ENCODE results near the gene INO80.

INO80 gene

GRCh38 chr15:41039121-41039520 is 77.0 kb downstream of the INO80 start:
- H3K4me3 ChIP-seq (ENCODE audit: low read depth, low read length), result no peak overlapping the region
- in situ Hi-C loops (cut with HindIII; ENCODE audit: low sequenced_read_pairs), result loop anchor here (5.0 kb wide), 1 partner anchor 38 kb away; no protein-coding TSS in a partner anchor
- no peak for DNase-seq (ENCODE audit: low read depth)
- TF ChIP-seq CTCF (IDR thresholded peaks at IDR 0.05; ENCODE audit: low read depth, low read length, missing control alignments), result no peak

- no peak for TF ChIP-seq CTCF (IDR thresholded peaks at IDR 0.05; ENCODE audit: low read depth, low read length, missing control alignments)
- in situ Hi-C loops (cut with HindIII; ENCODE audit: low sequenced_read_pairs), result no loop called here
- no peak overlapping the region for H3K4me3 ChIP-seq (ENCODE audit: low read depth, low read length)
- no peak for DNase-seq (ENCODE audit: low read depth)
Observed at GRCh38 chr15:41032079-41032328, 84.1 kb downstream of the INO80 start.

GRCh38 chr15:41031232-41032078 is 84.6 kb downstream of the INO80 start:
- TF ChIP-seq CTCF (IDR thresholded peaks at IDR 0.05; ENCODE audit: low read depth, low read length, missing control alignments), result no peak

GRCh38 chr15:41028853-41029252 is 87.2 kb downstream of the INO80 start:
- in situ Hi-C loops (cut with HindIII; ENCODE audit: low sequenced_read_pairs), result loop anchor here (5.0 kb wide), 1 partner anchor 122 kb away; no protein-coding TSS in a partner anchor
- no peak for DNase-seq (ENCODE audit: low read depth)
- no peak overlapping the region for H3K4me3 ChIP-seq (ENCODE audit: low read depth, low read length)
- TF ChIP-seq CTCF (IDR thresholded peaks at IDR 0.05; ENCODE audit: low read depth, low read length, missing control alignments), result no peak

More at GRCh38 chr15:41031232-41032078, 84.6 kb downstream of the INO80 start:
- in situ Hi-C loops (cut with HindIII; ENCODE audit: low sequenced_read_pairs), result no loop called here
- no peak for DNase-seq (ENCODE audit: low read depth)
- no peak overlapping the region for H3K4me3 ChIP-seq (ENCODE audit: low read depth, low read length)

- in situ Hi-C loops (cut with HindIII; ENCODE audit: low sequenced_read_pairs), result loop anchor here (5.0 kb wide), 1 partner anchor 118 kb away; no protein-coding TSS in a partner anchor
- no peak for TF ChIP-seq CTCF (IDR thresholded peaks at IDR 0.05; ENCODE audit: low read depth, low read length, missing control alignments)
- DNase-seq (ENCODE audit: low read depth), result no peak
- H3K4me3 ChIP-seq (ENCODE audit: low read depth, low read length), result no peak overlapping the region
Observed at GRCh38 chr15:41025393-41025792, 90.7 kb downstream of the INO80 start.

GRCh38 chr15:41024885-41025284 is 91.2 kb downstream of the INO80 start:
- no peak overlapping the region for H3K4me3 ChIP-seq (ENCODE audit: low read depth, low read length)
- DNase-seq (ENCODE audit: low read depth), result no peak
- no peak for TF ChIP-seq CTCF (IDR thresholded peaks at IDR 0.05; ENCODE audit: low read depth, low read length, missing control alignments)
- in situ Hi-C loops (cut with HindIII; ENCODE audit: low sequenced_read_pairs), result loop anchor here (5.0 kb wide), 1 partner anchor 118 kb away; no protein-coding TSS in a partner anchor

Measured in astrocyte of the cerebellum (primary cell).